HCT116 (cell line): ENCODE measurements around the gene SLC16A12. TPM values are rescaled to one million over a fixed set of nuclear protein-coding genes. Genes with fewer than 3 reads are reported as not detected.

Experiments
- ATAC-seq: fragments of 200-7000 bp; cut with Tn5 transposase; 2 replicates; pipeline ENCODE4 v1.9.1; 2020; ENCODE audit warnings: mild to moderate bottlenecking, moderate library complexity
- BruUV-seq: library from RNA; stranded (reverse); fragments of 400-500 nt; replicated peaks from 2 replicates; lab custom pipeline; 2021; lab: Mats Ljungman, UMichigan
- CTCF ChIA-PET: fragments of 300-600 bp; sonication (Branson Sonifier 250); formaldehyde crosslinking; loops from one replicate; lab custom pipeline; 2021; ENCODE audit warnings: antibody characterized with exemption; lab: Charles Lee
- POLR2A ChIA-PET: fragments of 300-600, 350-600 bp; sonication (Branson Sonifier 250); formaldehyde crosslinking; loops from one replicate; lab custom pipeline; 2021; ENCODE audit warnings: antibody characterized with exemption; lab: Charles Lee
- RAD21 ChIA-PET, 2 experiments: fragments of 300-600 bp; sonication (Branson Sonifier 250); formaldehyde crosslinking; loops; one replicate each; lab custom pipeline; 2023; ENCODE audit warnings: low total read pairs in 2 of 2; ENCODE audit not compliant: uncharacterized antibody in 2 of 2, unreplicated experiment in 2 of 2, low non-redundant PET in 1 of 2; lab: Charles Lee
- DNase-seq: peaks from one replicate; pipeline ENCODE4 v3.0.0-alpha.2; 2010; ENCODE audit warnings: low read depth, low spot score
- H2AFZ ChIP-seq: fragments of 200-600 bp; shearing (Covaris generic), sonication (generic); 2 replicates; pipeline ENCODE4 v1.6.1; 2017; ENCODE audit warnings: low read depth, mixed run types, mixed read lengths, antibody characterized with exemption, low read length; ENCODE audit not compliant: poor library complexity, severe bottlenecking
- H3K27ac ChIP-seq: 2 replicates; pipeline ENCODE4 v1.5.1; 2012; ENCODE audit warnings: low read depth, low read length
- H3K27me3 ChIP-seq: fragments of 200-600 bp; sonication (generic); 2 replicates; pipeline ENCODE4 v1.6.1; 2016; ENCODE audit warnings: mixed run types, low read length, mixed read lengths; ENCODE audit not compliant: insufficient read depth
- H3K36me3 ChIP-seq, 2 experiments: fragments of 200-500 bp in 1 of 2; fragments of 200-600 bp in 1 of 2; sonication (Bioruptor generic) in 1 of 2; sonication (generic) in 1 of 2; 2 replicates each; pipeline versions ENCODE4 v1.5.1 to v1.6.1; 2014 to 2016; ENCODE audit warnings: low read length in 2 of 2, inconsistent platforms in 1 of 2, mixed read lengths in 1 of 2, mixed run types in 1 of 2; ENCODE audit not compliant: insufficient read depth in 2 of 2, control insufficient read depth in 1 of 2
- H3K4me1 ChIP-seq, 2 experiments: fragments of 200-600 bp in 1 of 2; sonication (generic) in 1 of 2; 2 replicates each; pipeline versions ENCODE4 v1.5.1 to v1.6.1; 2012 to 2017; ENCODE audit warnings: low read length in 2 of 2, inconsistent platforms in 1 of 2, mild to moderate bottlenecking in 1 of 2, mixed read lengths in 1 of 2, mixed run types in 1 of 2, moderate library complexity in 1 of 2; ENCODE audit not compliant: insufficient read depth in 2 of 2, control insufficient read depth in 1 of 2
- H3K4me2 ChIP-seq: fragments of 200-600 bp; sonication (generic); 2 replicates; pipeline ENCODE4 v1.6.1; 2017; ENCODE audit warnings: mixed run types, low read length, mixed read lengths
- H3K4me3 ChIP-seq, 2 experiments: fragments of 200-600 bp in 1 of 2; sonication (generic) in 1 of 2; replicated peaks in 1 of 2; 2 replicates each; pipeline ENCODE4 v1.5.1; 2011 to 2016; ENCODE audit warnings: low read length in 2 of 2, control low read depth in 1 of 2, low read depth in 1 of 2, mild to moderate bottlenecking in 1 of 2, mixed read lengths in 1 of 2, mixed run types in 1 of 2
- H3K79me2 ChIP-seq: fragments of 200-600 bp; sonication (generic); 2 replicates; pipeline ENCODE4 v1.6.1; 2017; ENCODE audit warnings: mild to moderate bottlenecking, mixed run types, low read length, moderate library complexity, mixed read lengths; ENCODE audit not compliant: insufficient read depth
- H3K9ac ChIP-seq: fragments of 200-600 bp; sonication (generic); 2 replicates; pipeline ENCODE4 v1.6.1; 2016; ENCODE audit warnings: low read length, mixed read lengths
- H3K9me2 ChIP-seq: fragments of 200-600 bp; sonication (generic), shearing (Covaris generic); 2 replicates; pipeline ENCODE4 v1.6.1; 2017; ENCODE audit warnings: mixed run types, mild to moderate bottlenecking, moderate library complexity; ENCODE audit not compliant: insufficient read depth
- H3K9me3 ChIP-seq, 2 experiments: fragments of 200-500 bp in 1 of 2; fragments of 200-600 bp in 1 of 2; sonication (Bioruptor generic) in 1 of 2; sonication (generic) in 1 of 2; 2 replicates each; pipeline ENCODE4 v1.6.1; 2014 to 2017; ENCODE audit warnings: low read length in 2 of 2, mixed read lengths in 2 of 2, inconsistent platforms in 1 of 2, low read depth in 1 of 2, mild to moderate bottlenecking in 1 of 2, mixed run types in 1 of 2, moderate library complexity in 1 of 2; ENCODE audit not compliant: control insufficient read depth in 1 of 2, insufficient read depth in 1 of 2
- H4K20me1 ChIP-seq: fragments of 200-600 bp; sonication (generic), shearing (Covaris generic); 2 replicates; pipeline ENCODE4 v1.6.1; 2017; ENCODE audit warnings: mixed run types, mild to moderate bottlenecking, moderate library complexity; ENCODE audit not compliant: insufficient read depth
- CBX3 ChIP-seq: IDR thresholded peaks from 2 replicates; pipeline ENCODE4 v1.6.1; 2012; ENCODE audit warnings: low read depth
- ELF1 ChIP-seq: IDR thresholded peaks from 2 replicates; pipeline ENCODE4 v1.6.1; 2012; ENCODE audit warnings: low read depth, borderline replicate concordance
- JUND ChIP-seq: IDR thresholded peaks from 2 replicates; pipeline ENCODE4 v1.6.1; 2012
- POLR2A ChIP-seq: IDR thresholded peaks from 2 replicates; pipeline ENCODE4 v1.7.0; 2011; ENCODE audit warnings: borderline replicate concordance; ENCODE audit not compliant: insufficient read depth, insufficient read length; ENCODE audit errors: extremely low read depth
- POLR2AphosphoS5 ChIP-seq: IDR thresholded peaks from 2 replicates; pipeline ENCODE4 v1.6.1; 2011; ENCODE audit warnings: mild to moderate bottlenecking, low read depth, low read length, moderate library complexity
- REST ChIP-seq: IDR thresholded peaks from 2 replicates; pipeline ENCODE4 v1.6.1; 2012; ENCODE audit warnings: low read depth
- SRF ChIP-seq: IDR thresholded peaks from 2 replicates; pipeline ENCODE4 v1.6.1; 2012; ENCODE audit warnings: low read depth
- ZFX ChIP-seq: fragments of 450-650 bp; IDR thresholded peaks from 2 replicates; pipeline ENCODE4 v1.6.1; 2017
- ZNF274 ChIP-seq: fragments of 200-500 bp; sonication (Bioruptor generic); IDR thresholded peaks from 2 replicates; pipeline ENCODE4 v1.6.1; 2014; ENCODE audit warnings: mild to moderate bottlenecking, low read depth, low read length, inconsistent platforms
- intact Hi-C: fragments of 100-400 bp; cut with micrococcal nuclease; formaldehyde crosslinking; loops from 2 replicates; pipeline ENCODE4 v1.10.0; 2022
- total RNA-seq: library from RNA; stranded (reverse); gene quantifications from one replicate; pipeline ENCODE4 v1.2.1, GENCODE V29; 2021; ENCODE audit not compliant: unreplicated experiment
- TF ChIP-seq, protein P1 (sequence below), 3 experiments: fragments of 200-600 bp in 1 of 3; sonication (generic) in 1 of 3; IDR thresholded peaks in 2 of 3; conservative IDR thresholded peaks in 1 of 3; 2 replicates each; pipeline ENCODE4 v1.5.1; 2012 to 2017; ENCODE audit warnings: low read depth in 2 of 3, low read length in 2 of 3, antibody characterized with exemption in 1 of 3, borderline replicate concordance in 1 of 3, control low read depth in 1 of 3, mild to moderate bottlenecking in 1 of 3, mixed read lengths in 1 of 3, mixed run types in 1 of 3, moderate library complexity in 1 of 3; ENCODE audit not compliant: insufficient read depth in 1 of 3

Gene SLC16A12
- total RNA-seq, 1 experiment from 2014 or later = not detected

- no peak overlapping the region for H2AFZ ChIP-seq
- no peak for TF ChIP-seq POLR2AphosphoS5
- TF ChIP-seq, protein P1, sequence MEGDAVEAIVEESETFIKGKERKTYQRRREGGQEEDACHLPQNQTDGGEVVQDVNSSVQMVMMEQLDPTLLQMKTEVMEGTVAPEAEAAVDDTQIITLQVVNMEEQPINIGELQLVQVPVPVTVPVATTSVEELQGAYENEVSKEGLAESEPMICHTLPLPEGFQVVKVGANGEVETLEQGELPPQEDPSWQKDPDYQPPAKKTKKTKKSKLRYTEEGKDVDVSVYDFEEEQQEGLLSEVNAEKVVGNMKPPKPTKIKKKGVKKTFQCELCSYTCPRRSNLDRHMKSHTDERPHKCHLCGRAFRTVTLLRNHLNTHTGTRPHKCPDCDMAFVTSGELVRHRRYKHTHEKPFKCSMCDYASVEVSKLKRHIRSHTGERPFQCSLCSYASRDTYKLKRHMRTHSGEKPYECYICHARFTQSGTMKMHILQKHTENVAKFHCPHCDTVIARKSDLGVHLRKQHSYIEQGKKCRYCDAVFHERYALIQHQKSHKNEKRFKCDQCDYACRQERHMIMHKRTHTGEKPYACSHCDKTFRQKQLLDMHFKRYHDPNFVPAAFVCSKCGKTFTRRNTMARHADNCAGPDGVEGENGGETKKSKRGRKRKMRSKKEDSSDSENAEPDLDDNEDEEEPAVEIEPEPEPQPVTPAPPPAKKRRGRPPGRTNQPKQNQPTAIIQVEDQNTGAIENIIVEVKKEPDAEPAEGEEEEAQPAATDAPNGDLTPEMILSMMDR (IDR thresholded peaks at IDR 0.05 in 2 of 3, conservative IDR thresholded peaks at IDR 0.05 in 1 of 3; ENCODE audit: borderline replicate concordance in 1 of 3, insufficient read depth in 1 of 3, low read depth in 2 of 3, low read length in 2 of 3) = no peak
- TF ChIP-seq JUND = no peak
- TF ChIP-seq ZFX = no peak
- TF ChIP-seq CBX3 = no peak
- TF ChIP-seq SRF = no peak
- TF ChIP-seq ELF1 = no peak
- no peak overlapping the region for H3K4me3 ChIP-seq
- H3K36me3 ChIP-seq = no peaks in the 10 kb centered on the region
- CTCF ChIA-PET = no interaction called here
- no peaks in the 10 kb centered on the region for H3K27me3 ChIP-seq
- no peak for ATAC-seq
- intact Hi-C loops = loop anchor here (10.0 kb wide), 1 partner anchor 1297 kb away; no protein-coding TSS in a partner anchor
- RAD21 ChIA-PET = interaction anchor here in 1 of 2 experiments (0.7 kb wide), 1 partner anchor 1731 kb away, joined by 4 read pairs; no protein-coding TSS in a partner anchor
- no peaks in the 10 kb centered on the region for H3K9me2 ChIP-seq
- no peaks in the 10 kb centered on the region for H4K20me1 ChIP-seq
- no peak overlapping the region for H3K9ac ChIP-seq
- no TSS peak for BruUV-seq
- no peak for DNase-seq
- POLR2A ChIA-PET = interaction anchor here (1.0 kb wide), 1 partner anchor 76 kb away, joined by 3 read pairs; no protein-coding TSS in a partner anchor
- no peak overlapping the region for H3K4me2 ChIP-seq
- no peaks in the 10 kb centered on the region for H3K4me1 ChIP-seq
- no peaks in the 10 kb centered on the region for H3K79me2 ChIP-seq
- H3K9me3 ChIP-seq = no peaks in the 10 kb centered on the region
- no peak overlapping the region for H3K27ac ChIP-seq
Measured at GRCh38 chr10:89567576-89568245, 32.3 kb upstream of the SLC16A12 start.

DNA sequence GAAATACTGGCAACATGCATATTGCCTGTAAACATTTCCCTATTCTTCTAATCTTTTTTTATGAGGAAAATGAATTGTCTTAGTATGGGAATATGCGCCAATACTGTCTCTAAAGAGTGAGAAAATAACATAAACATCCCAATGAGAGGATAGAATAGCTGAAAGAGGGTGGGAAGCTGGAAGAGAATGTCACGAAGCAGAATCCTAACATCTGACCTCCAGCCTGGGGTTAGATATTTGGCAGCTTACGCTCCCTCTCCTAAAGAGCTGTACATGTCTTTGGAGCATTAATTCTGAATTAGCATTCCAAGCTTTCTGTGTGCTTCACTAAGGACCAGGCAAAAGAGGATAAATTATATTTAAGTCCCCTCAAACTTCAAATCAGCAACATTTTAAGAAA lies 31.6 kb upstream of the SLC16A12 start:
- Histone ChIP-seq H3K79me2 (no peaks in the 10 kb centered on the region), H3K36me3 (no peaks in the 10 kb centered on the region), H3K27me3 (no peaks in the 10 kb centered on the region), H3K27ac (no peak overlapping the region), H4K20me1 (no peaks in the 10 kb centered on the region), H3K9me3 (no peaks in the 10 kb centered on the region), H3K4me1 (no peaks in the 10 kb centered on the region), H3K4me3 (no peak overlapping the region), H3K9ac (no peak overlapping the region), H3K9me2 (no peaks in the 10 kb centered on the region), H3K4me2 (no peak overlapping the region), H2AFZ (no peak overlapping the region)
- ATAC-seq (no peak), DNase-seq (no peak)
- ChIA-PET CTCF (no interaction called here), POLR2A (no interaction called here), RAD21 (no interaction called here)
- BruUV-seq = no TSS peak
- intact Hi-C loops = loop anchor here (10.0 kb wide), 1 partner anchor 1298 kb away; no protein-coding TSS in a partner anchor
- TF ChIP-seq ZNF274 = no peak
- no peak for TF ChIP-seq POLR2A
- TF ChIP-seq, protein P1 (IDR thresholded peaks at IDR 0.05 in 2 of 3, conservative IDR thresholded peaks at IDR 0.05 in 1 of 3; ENCODE audit: borderline replicate concordance in 1 of 3, insufficient read depth in 1 of 3, low read depth in 2 of 3, low read length in 2 of 3) = no peak
- no peak for TF ChIP-seq REST
- TF ChIP-seq ZFX = no peak
